HG02973 (cell line): ENCODE data around the gene DMD.
"Not testable (repeated sequence)": the region's sequence is repeated elsewhere in the genome, so short reads cannot be mapped to it uniquely, and the experiment has no call there.

Source experiments
- ATAC-seq: cut with Tn5 transposase; IDR thresholded peaks from one replicate; pipeline ENCODE4 v1.9.1; 2021; ENCODE audit warnings: moderate library complexity; ENCODE audit not compliant: unreplicated experiment

DMD gene

GRCh38 chrX:33156152-33156726 lies 55.1 kb downstream of the DMD start:
- ATAC-seq, result no peak

- ATAC-seq, result no peak
These were observed 61.8 kb downstream of the DMD start for GRCh38 chrX:33149580-33149979.

GRCh38 chrX:33149085-33149484 lies 62.3 kb downstream of the DMD start:
- ATAC-seq, result no peak

- ATAC-seq, result no peak
These were observed 69.0 kb downstream of the DMD start for GRCh38 chrX:33142331-33142730.

GRCh38 chrX:33138677-33139249 lies 72.6 kb downstream of the DMD start:
- no peak for ATAC-seq

- ATAC-seq, result no peak
These were observed 77.2 kb downstream of the DMD start for GRCh38 chrX:33134164-33134563.

GRCh38 chrX:33133320-33133719 lies 78.0 kb downstream of the DMD start:
- ATAC-seq, result no peak

GRCh38 chrX:33132569-33132968 lies 78.8 kb downstream of the DMD start:
- no peak for ATAC-seq

- no peak for ATAC-seq
These were observed 81.7 kb downstream of the DMD start for GRCh38 chrX:33129607-33130006.

GRCh38 chrX:33128048-33128805 lies 83.1 kb downstream of the DMD start:
- no peak for ATAC-seq

- no peak for ATAC-seq
These were observed 84.9 kb downstream of the DMD start for GRCh38 chrX:33126469-33126868.

GRCh38 chrX:33109858-33110257 lies 101.5 kb downstream of the DMD start:
- no peak for ATAC-seq

GRCh38 chrX:33106737-33107136 lies 104.6 kb downstream of the DMD start:
- no peak for ATAC-seq

GRCh38 chrX:33095079-33095478 lies 116.3 kb downstream of the DMD start:
- no peak for ATAC-seq

GRCh38 chrX:33087411-33087810 lies 123.9 kb downstream of the DMD start:
- ATAC-seq, result no peak

GRCh38 chrX:33086886-33087285 lies 124.5 kb downstream of the DMD start:
- ATAC-seq, result no peak

- ATAC-seq, result no peak
These were observed 129.0 kb downstream of the DMD start for GRCh38 chrX:33082371-33082770.

- no peak for ATAC-seq
These were observed 133.1 kb downstream of the DMD start for GRCh38 chrX:33078273-33078672.

- not testable (repeated sequence) for ATAC-seq
These were observed 137.7 kb downstream of the DMD start for GRCh38 chrX:33073660-33074059.

GRCh38 chrX:33065415-33065814 lies 145.9 kb downstream of the DMD start:
- ATAC-seq, result no peak

GRCh38 chrX:33062041-33062440 lies 149.3 kb downstream of the DMD start:
- no peak for ATAC-seq

GRCh38 chrX:33053001-33053400 lies 158.3 kb downstream of the DMD start:
- ATAC-seq, result no peak
